Measurements from ENCODE around the gene PEBP1.

DNA sequence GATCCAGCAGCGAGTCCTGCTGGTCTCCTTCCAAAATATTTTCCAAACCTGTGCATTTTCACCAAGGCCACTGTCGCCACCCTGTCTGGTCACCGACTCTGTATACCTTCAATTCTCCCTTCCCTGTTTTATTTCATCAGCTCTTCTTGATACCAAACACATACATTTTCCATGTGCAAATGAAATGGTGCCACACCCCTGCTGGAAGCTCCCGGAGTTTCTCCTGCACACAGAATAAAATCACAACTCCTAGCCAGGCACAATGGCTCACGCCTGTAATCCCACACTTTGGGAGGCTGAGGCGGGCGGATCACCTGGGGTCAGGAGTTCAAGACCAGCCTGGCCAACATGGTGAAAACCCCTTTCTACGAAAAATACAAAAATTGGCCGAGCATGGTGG lies 46.1 kb upstream of the PEBP1 start:
- TF ChIP-seq, protein P1, sequence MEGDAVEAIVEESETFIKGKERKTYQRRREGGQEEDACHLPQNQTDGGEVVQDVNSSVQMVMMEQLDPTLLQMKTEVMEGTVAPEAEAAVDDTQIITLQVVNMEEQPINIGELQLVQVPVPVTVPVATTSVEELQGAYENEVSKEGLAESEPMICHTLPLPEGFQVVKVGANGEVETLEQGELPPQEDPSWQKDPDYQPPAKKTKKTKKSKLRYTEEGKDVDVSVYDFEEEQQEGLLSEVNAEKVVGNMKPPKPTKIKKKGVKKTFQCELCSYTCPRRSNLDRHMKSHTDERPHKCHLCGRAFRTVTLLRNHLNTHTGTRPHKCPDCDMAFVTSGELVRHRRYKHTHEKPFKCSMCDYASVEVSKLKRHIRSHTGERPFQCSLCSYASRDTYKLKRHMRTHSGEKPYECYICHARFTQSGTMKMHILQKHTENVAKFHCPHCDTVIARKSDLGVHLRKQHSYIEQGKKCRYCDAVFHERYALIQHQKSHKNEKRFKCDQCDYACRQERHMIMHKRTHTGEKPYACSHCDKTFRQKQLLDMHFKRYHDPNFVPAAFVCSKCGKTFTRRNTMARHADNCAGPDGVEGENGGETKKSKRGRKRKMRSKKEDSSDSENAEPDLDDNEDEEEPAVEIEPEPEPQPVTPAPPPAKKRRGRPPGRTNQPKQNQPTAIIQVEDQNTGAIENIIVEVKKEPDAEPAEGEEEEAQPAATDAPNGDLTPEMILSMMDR (IDR thresholded peaks at IDR 0.05) = no peak
- no peak for TF ChIP-seq POLR2A (IDR thresholded peaks at IDR 0.05)

Measured in right lobe of liver (tissue), 4 donors.